GM12801 (cell line): Measurements from ENCODE around the gene CORO1C.

ENCODE experiments used
- TF ChIP-seq, protein P1 (sequence below): IDR thresholded peaks from one replicate; pipeline ENCODE4 v1.5.1; 2011; ENCODE audit warnings: control low read depth; ENCODE audit not compliant: insufficient read length; ENCODE audit errors: extremely low read depth

Gene CORO1C

DNA sequence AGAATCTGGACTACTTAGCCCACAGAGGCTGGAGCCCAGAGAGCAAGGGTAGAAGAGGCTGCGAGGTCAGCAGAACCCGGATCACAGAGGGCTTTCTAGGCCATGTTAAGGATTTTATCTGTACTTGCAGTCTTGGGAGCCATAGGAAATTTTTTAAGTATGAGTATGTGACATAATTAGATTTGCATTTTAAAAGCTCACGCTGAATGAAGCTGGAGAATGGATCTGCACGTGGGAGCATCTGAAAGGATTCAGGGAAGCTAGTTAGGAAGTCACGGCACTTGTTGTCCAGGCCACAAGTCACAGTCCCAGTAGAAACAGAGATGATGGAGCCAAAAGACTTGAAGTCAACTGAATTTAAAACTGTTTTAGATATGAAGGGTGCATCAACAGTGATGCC, 14.1 kb downstream of the CORO1C start:
- TF ChIP-seq, protein P1, sequence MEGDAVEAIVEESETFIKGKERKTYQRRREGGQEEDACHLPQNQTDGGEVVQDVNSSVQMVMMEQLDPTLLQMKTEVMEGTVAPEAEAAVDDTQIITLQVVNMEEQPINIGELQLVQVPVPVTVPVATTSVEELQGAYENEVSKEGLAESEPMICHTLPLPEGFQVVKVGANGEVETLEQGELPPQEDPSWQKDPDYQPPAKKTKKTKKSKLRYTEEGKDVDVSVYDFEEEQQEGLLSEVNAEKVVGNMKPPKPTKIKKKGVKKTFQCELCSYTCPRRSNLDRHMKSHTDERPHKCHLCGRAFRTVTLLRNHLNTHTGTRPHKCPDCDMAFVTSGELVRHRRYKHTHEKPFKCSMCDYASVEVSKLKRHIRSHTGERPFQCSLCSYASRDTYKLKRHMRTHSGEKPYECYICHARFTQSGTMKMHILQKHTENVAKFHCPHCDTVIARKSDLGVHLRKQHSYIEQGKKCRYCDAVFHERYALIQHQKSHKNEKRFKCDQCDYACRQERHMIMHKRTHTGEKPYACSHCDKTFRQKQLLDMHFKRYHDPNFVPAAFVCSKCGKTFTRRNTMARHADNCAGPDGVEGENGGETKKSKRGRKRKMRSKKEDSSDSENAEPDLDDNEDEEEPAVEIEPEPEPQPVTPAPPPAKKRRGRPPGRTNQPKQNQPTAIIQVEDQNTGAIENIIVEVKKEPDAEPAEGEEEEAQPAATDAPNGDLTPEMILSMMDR: no peak

DNA sequence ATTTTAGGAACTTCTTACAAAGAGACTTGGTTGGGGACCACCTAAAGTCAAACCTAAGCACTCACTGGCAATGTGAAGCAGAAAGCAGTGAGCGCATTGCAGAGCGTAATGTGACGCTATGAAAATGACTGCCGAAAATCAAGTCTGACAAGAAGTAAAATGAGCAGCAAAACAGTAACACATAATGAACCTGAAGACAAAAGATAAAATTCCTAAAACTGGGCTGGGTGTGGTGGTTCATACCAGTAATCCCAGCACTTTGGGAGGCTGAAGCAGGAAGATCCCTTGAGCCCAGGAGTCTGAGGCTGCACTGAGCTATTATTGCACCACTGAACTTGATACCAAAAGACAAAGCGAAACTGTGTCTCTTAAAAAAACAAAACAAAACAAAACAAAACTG, 16.5 kb downstream of the CORO1C start:
- TF ChIP-seq, protein P1: no peak

DNA sequence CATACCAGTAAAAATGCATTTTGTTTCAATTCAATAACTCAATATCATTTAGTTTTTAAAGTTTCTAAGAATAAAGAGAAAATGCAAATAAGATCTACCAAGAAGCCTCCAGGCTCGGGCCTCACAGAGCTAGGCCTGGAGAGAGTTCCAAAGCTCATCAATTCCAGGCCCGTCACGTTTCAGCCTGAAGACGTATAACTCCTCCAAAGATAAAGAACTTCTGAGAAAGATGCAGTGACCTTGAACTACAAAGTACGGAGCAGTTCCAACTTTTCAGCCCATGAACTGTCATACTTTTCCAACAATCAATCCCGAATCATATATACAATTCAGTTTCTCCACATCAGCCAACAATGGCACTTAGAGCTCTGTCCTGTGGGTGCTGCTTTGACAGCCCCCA, 17.8 kb downstream of the CORO1C start:
- TF ChIP-seq, protein P1: no peak

DNA sequence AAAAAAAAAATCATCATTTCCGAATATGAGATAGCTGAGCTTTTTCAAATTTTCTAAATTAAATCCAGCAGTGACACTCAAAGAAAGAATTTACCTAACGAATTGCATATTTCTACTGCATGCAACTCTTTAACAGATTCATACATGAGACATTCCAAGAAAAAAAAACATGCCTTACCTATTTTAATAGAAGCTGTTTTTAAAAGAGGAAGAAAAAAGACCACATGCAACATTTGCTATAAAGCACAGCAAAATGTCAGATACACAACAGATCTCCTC, 18.5 kb downstream of the CORO1C start:
- TF ChIP-seq, protein P1: no peak

DNA sequence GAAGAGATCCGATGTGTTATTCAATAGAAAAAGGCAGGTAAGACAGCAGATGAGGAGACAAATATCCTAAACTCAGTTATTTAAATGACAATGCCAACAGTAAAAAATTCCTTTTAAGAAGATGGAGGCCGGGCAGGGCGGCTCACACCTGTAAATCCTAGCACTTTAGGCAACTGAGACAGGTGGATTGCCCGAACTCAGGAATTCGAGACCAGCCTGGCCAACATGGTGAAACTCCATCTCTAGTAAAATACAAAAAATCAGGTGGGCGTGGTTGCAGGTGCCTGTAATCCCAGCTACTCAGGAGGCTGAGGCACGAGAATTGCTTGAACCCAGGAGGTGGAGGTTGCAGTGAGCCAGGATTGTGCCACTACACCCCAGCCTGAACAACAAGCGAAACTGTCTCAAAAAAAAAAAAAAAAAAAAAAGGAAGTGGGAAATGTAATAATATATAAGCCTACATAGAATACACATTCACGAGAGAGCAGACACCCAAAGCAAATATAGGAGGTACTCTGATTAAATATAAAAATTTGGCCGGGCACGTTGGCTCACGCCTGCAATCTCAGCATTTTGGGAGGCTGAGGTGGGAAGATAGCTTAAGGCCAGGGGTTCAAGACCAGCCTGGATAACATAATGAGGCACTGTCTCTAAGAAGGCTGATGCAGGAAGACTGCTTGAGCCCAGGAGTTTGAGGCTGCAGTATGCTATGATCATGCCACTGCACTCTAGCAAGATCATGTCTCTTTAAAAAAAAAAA, 19.0 kb downstream of the CORO1C start:
- TF ChIP-seq, protein P1: no peak

DNA sequence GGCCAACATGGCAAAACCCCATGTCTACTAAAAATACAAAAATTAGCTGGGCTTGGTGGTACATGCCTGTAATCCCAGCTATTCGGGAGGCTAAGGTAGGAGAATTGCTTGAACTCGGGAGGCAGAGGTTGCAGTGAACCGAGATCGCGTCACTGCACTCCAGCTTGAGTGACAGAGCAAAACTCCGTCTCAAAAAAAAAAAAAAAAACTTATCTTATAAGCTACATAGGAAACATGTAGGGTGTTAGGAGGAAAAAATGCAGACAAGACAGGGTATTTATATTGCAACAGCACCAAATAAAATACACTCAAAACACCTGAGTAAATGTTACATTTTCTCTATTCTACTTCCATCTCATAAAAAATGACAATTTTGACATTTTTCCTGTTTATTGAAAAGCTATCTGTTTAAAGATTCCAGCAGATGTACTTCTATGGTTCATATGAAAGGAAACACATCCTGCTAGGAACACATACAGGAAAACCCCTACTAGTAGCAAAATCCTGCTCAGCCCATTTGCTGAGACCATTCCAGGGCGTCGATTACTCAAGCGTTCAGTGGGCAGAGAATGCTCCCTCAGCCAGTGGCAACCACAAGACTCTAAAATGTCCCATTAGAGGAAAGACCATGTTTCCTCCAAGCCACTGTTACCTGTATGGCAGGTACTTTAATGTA, 19.7 kb downstream of the CORO1C start:
- TF ChIP-seq, protein P1: no peak

DNA sequence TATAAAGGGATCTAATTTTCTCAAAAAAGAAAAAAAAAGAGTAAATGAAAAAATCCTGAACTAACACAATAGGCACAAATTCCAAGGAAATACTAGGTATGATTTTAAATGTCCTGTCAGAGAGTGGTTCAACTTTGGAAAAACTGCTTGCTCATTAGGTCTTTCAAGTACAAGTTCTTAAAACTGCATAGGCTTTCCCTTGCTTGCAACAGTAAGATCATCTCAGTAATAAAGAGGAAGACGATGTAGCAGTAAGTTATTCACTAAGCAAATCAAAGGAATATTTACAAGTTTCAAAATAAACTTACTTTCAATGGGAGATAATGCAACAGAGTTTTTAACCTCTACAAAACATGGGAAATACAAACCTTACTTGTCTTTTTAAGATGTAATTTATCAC, 21.6 kb downstream of the CORO1C start:
- TF ChIP-seq, protein P1: no peak
